Fibroblast of lung (primary cell): Measurements from ENCODE around the gene PFKFB4.

ENCODE experiments used
- CTCF ChIP-seq, 2 donors: IDR thresholded peaks in 1 of 2; conservative IDR thresholded peaks in 1 of 2; 1 replicate in 1 of 2; 2 replicates in 1 of 2; pipeline ENCODE4 v1.5.1; 2011 to 2012; ENCODE audit warnings: low read length in 2 of 2, control low read depth in 1 of 2, inconsistent platforms in 1 of 2, low read depth in 1 of 2, mild to moderate bottlenecking in 1 of 2
- EZH2 ChIP-seq: IDR thresholded peaks from 2 replicates; pipeline ENCODE4 v1.5.1; 2012; ENCODE audit warnings: low read length, control low read depth, mild to moderate bottlenecking; ENCODE audit errors: missing control alignments

- TF ChIP-seq CTCF (conservative IDR thresholded peaks at IDR 0.05 in 1 of 2, IDR thresholded peaks at IDR 0.05 in 1 of 2; ENCODE audit: low read depth in 1 of 2, low read length in 2 of 2) (no peak), EZH2 (no peak)
Measured at GRCh38 chr3:48478626-48479555, 77.7 kb downstream of the PFKFB4 start.
